Stimulated activated CD4-positive, alpha-beta T cell treated with anti-CD3 and anti-CD28 coated beads, Interleukin-4, amount 100 ng/mL, for 24 hours (primary cell): ENCODE data around the gene OR8B4.
"Not testable (repeated sequence)": the region's sequence is repeated elsewhere in the genome, so short reads cannot be mapped to it uniquely, and the experiment has no call there.

Experiments used
- DNase-seq: peaks from one replicate; pipeline ENCODE4 v3.0.0-alpha.2; 2020

The OR8B4 gene, protein sequence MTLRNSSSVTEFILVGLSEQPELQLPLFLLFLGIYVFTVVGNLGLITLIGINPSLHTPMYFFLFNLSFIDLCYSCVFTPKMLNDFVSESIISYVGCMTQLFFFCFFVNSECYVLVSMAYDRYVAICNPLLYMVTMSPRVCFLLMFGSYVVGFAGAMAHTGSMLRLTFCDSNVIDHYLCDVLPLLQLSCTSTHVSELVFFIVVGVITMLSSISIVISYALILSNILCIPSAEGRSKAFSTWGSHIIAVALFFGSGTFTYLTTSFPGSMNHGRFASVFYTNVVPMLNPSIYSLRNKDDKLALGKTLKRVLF

DNA sequence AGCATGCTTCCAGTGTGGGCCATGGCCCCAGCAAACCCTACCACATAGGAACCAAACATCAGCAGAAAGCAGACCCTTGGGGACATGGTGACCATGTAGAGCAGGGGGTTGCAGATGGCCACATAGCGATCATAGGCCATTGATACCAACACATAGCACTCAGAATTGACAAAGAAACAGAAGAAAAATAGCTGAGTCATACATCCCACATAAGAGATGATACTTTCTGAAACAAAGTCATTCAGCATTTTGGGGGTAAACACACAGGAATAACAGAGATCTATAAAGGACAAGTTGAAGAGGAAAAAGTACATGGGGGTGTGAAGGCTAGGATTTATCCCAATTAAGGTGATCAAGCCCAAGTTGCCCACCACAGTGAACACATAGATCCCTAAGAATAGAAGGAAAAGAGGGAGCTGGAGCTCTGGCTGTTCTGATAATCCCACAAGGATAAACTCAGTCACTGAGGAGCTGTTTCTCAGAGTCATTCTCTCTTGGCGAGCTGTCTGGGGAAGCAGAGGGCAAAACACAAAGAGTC lies at the start of gene OR8B4:
OR8B4 (minus strand) TSS at position 488 of the 538 bp plus-strand sequence; CDS start at position 488, 0 bp downstream.
- no peak for DNase-seq

DNA sequence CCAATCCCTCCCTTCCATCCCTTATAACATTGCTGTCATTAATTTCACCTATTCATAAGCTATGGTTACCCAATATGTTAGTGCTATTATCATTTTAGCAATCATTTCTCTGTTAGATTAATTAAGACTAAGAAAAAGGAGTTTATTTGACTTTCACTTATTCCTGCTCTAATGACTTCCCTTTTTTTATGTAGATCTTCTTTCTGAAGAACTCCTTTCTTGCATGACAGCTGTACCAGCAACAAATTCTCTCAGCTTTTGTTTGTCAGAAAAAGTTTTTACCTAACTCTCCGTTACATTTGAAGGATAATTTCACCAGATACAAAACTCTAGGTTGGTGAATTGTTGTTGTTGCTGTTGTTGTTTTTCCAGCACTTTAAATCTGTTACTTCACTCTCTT lies 49.4 kb upstream of the OR8B4 start:
- DNase-seq, result no peak

DNA sequence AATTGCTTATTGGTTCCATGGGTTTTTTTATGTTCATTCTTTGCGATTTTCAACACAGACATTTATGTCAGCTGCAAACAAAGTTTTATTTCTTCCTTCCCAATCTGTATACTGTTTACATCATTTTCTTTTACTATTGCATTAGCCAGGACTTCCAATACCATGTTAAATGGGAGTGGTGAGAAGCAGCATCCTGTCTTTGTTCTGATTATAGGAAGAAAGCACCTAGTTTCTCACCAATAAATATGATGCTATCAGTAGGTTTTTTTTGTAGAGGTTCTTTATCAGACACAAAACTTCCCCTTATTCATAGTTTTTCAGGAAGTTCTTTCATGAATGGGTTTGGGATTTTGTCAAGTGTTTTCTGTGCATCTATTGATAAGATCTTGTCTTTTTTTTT lies 48.8 kb upstream of the OR8B4 start:
- DNase-seq, result no peak

DNA sequence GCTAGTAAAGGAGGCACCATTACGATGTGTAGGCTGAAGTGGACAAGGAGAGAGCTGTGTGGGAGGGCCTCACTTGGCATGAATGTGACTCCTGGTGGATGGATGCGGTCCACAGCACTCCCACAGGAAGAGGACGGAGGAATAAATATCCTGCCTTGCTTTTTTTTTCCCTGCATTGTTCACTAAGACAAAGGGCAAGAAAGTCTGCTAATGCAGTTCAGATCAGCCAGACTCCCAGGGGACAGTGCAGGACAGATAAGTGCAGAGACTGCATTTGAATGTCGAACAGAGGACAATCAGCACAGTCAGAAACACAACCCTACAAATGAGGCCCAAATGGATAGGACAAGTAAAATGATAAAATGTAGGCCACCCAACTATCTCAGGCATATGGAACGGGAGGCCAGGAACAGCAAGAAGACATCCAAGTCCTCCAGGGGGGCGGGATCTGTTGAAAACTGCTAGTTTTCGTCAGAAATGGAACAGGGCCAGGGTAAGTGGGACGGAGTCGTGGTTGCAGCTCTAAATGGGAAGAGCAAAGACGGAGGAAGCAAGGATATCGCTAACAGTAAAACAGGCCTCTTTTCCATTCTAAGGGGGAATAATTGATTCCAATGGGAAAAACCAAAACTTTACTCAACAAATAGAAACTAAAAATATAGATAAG lies 46.0 kb upstream of the OR8B4 start:
- DNase-seq, result no peak

DNA sequence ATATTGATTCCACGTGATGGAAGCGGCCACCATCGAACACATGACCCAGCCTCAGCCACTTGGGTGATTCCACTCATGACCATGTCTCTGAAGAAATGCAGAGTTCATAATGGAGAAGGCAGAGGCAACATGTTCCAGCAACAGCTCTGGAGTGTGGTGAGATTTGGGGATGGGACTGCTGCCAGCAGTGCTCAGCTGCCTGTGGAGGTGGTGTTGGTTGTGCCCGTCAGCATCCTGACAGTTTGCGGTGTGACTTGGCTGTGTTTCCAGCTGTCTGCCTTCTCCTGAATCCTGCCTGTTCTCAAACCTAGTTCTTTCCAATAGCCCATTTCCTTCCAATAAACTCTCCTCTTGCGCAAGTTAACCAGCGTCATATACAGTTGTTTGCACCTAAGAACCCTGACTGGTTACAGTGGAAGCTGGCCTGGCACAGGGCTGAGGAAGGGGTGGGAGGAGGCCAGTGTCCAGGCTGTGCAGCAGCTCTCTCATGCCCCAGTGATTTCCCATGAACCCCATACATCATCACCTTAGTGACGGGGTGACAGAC lies 42.8 kb upstream of the OR8B4 start:
- no peak for DNase-seq

DNA sequence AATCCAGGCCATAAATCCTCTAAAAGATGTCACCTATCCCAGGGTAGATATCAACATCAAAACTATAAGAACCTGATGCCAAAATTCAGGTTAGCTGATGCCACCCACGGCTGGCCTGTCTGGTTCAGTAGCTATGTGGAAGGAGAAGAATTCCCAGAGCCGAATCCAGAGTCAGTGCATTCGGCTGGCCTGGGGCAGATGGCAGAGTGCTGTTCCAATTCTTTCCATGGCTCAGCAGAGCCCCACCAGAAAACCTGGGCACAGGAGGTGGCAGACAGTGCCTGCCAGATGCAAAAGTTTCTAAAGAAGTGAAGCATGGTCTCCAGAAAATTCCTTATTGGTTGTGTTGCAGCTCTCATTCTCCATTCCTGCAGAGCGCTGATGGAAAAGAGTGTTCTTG lies 40.7 kb upstream of the OR8B4 start:
- DNase-seq, result no peak

DNA sequence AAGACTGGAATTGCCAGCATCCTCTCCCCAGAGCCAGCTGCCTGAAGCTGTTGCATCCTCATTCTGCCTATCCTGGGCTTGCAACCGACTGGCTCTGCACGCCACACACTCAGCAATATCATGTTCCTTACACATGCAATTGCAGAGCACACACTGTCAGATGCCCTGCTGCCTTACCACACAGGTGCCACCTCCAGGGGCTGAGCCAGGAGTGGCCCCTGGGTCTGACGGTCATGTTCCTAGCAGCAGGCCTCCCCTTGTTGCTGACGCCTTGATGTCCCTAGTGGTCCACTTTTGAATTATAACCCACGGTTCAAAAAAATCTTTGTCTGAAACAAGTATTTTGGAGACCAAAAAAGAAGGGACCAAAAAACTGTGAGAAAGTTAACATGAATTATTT lies 39.3 kb upstream of the OR8B4 start:
- DNase-seq, result no peak

DNA sequence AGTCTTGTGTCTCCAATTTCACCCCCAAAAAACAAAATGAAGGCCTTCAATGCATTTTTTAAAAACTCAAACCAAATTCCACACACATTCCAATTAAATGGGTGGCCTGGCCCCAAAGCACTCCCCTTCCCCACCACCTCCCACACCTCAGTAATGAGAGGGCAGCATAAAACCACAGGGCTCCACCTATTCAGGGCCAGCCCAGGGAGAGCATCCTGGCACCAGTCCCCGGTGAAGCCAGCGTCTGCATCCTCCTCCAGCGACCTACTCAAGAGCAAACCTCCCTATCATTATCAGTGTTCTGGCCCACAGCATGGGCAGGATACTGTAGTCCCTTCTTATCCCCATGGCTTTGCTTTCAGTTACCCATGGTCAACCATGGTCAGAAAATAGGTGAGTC lies 38.7 kb upstream of the OR8B4 start:
- DNase-seq, result no peak

DNA sequence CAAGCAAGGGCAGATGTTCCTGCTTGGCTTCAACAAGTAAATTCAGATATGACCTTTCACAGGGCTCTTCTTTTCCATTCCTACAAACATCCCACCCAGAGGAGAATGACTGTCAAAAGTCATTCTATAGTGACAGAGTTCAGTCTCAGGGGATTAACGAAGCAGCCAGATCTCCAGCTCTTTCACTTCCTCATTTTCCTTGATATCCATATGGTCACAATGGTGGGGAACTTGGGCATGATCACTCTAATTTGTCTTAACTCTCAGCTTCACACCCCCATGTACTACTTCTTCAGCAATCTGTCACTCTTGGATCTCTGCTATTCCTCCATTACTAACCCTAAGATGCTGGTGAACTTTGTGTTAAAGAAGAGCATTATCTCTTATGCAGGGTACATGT lies 35.8 kb upstream of the OR8B4 start:
- DNase-seq, result no peak

DNA sequence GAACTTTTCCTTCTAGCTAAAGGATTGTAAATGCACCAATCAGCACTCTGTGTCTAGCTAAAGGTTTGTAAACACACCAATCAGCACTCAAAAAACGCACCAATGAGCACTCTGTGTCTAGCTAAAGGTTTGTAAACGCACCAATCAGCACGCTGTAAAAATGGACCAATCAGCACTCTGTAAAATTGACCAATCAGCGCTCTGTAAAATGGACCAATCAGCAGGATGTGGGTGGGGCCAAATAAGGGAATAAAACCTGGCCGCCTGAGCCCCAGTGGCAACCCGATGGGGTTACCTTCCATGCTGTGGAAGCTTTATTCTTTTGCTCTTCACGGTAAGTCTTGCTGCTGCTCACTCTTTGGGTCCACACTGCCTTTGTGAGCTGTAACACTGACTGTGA lies 34.7 kb upstream of the OR8B4 start:
- DNase-seq, result not testable (repeated sequence)

DNA sequence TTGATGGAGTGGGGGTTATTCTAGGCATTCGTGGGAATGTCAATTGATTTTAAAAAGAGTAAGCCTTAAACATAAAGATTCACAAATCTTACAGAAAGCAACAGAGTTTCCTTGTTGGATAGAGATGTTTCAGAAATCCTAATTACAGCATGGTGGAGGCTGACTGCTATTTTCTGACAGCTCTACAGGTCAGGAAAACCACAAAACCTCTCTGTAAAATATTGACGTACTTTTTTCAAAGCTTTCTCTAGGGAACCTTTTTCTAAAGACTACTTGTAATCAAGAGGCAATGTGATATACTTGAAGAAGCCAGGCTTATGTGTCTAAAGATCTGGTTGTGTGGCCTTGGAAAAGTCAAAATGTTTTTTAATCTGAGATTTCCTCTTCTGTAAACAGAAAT lies 29.9 kb upstream of the OR8B4 start:
- no peak for DNase-seq

DNA sequence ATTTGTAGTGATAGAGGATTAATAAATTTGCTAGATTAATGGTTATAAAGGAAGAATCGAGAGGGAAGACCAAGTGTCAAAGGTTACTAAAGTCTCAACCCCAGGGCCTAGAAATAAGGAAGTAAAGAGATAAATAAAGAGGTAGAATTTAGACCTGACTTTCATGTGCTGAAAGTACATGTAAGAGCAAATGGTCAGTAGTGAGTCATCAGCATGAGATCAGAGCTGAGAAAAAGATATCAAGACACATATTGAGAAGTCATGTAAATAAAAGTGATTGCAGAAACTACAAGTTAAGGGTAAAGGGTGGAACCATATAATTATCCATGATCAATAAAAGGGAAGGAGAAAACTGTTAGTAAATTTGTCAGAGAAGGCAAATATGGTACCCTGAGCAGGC lies 22.2 kb upstream of the OR8B4 start:
- no peak for DNase-seq

DNA sequence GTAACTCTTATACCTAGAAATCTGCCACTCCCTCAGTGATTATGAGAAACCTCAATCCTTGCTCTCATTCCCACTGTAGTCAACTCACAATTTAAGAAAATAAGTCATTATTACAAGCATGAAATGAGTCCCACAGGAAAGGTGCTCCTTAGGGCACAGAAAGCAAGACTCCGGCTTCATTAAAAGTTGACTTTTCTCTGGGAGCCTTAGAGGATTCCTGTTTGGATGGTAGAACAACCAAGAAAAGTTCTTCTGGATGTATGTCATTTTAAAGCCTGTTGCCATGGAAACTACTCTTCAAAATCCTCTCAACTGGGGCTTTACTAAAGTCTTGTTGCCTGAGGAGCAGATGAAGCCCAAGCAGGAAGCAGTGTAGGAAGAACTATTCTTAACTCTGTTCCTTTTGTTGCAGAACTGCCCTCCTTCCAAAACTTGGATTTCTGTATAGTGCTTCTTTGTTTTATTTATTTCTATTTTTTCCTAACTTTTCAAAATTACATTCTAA lies 21.0 kb upstream of the OR8B4 start, which contains the start of gene OR8B8:
OR8B8 (minus strand) TSS at position 51 of the 505 bp plus-strand sequence. CDS start 4,611 bp downstream, outside the sequence.
- no peak for DNase-seq

DNA sequence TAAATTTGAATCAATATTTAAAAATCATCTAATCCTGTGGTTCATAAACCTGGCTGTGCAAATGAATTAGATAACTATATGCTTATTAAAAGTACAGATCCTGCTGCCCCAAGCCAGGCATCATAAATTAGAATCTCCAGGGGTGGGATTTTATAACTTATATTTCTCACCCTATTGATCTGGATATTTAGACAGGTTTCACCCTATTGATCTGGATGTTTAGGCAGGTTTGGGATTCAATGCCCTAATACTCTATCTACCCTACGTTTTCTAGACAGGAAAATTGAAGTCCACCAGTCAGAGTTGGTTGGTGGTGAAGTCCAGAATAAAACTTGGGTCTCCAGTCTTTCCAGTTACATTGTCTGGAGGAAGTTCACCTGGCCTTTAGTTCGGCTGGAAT lies 18.2 kb upstream of the OR8B4 start:
- no peak for DNase-seq

DNA sequence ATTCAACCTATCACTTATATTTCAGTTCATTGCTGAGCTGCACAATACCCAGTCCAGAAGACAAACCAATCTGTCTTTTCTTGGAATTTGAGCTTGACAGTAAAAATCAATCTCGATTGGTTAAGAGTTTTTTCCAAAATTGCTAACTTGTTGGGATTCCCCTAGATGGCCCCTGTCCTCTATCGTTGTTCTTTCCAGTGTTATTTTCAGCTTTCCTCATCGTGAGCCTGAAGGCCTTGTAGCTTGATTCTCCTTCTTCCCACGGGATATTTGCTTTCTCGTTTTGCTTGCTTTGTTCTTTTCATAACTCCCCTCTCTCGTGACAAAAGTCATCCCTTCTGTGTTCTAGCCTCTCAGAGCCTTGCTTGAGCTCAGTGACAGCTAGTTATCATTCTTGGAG lies 17.8 kb upstream of the OR8B4 start:
- DNase-seq, result no peak

DNA sequence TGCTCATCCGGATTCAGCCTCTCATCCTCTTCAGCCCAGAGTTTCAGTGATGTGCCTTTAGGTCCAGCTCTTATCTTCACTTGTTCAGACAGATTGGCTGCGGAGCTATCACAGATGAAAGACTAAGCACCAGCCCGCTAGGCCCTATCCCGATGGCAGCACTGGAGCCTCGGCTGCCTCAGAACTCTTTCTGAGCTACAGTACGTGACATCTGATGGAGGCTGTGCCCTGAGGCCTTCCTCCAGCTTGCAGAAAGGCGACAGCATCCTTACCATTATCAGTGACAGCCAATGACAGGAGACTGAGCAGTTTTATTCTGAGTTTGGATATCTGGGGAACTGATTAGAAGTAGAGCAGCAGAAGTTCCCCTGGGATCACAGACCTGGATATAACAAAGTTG lies 16.8 kb upstream of the OR8B4 start:
- DNase-seq, result no peak

DNA sequence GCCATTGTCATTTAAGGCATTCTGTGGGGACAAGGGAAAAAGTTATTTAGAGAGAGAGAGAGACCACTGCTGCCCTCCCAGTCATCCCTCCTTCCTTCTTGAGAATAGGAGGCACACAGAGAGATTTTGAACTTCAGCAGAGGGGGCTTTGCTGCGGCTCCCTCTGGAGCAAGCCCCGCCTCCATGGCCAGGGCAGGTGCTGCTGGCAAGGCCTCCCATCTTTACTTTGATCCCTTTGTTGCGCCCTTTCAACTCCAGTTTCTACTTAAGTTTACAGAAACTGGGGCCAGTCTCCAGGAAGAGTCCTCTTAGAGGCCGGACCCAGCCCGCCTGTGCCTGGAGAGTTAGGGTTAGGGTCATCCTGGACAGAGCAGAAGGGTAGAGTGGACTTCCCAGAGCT lies 16.4 kb upstream of the OR8B4 start:
- no peak for DNase-seq

DNA sequence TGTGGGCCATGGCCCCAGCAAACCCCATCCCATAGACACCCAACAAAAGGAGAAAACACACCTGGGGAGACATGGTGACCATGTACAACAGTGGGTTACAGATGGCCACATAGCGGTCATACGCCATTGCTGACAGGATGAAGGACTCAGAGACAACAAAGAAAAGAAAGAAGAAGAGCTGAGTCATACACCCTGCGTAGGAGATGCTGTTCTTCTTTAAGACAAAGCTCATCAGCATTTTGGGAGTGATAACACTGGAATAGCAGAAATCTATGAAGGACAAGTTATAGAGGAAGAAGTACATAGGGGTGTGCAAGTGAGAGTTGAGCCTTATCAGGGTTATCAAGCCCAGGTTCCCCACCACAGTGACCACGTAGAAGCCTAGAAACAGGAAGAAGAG lies 15.9 kb upstream of the OR8B4 start:
- DNase-seq, result no peak

DNA sequence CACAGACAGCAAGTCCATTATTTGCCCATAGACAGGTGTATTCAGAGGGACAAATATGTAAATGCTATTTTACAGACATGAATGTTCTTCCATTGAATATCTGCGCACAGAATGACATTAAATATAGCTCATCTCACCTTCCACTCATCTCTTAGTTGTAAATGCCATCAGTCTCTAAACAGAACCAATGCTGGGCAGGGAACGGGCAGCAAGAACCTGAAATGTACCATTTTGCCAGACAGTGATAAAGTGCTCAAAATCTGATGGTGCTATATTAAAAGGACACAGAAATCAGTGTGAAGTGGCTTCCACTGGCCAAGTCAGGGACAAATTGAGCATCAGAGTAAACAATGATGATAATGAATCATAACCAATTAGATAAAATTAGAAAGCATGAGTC lies 10.0 kb upstream of the OR8B4 start:
- DNase-seq, result no peak

DNA sequence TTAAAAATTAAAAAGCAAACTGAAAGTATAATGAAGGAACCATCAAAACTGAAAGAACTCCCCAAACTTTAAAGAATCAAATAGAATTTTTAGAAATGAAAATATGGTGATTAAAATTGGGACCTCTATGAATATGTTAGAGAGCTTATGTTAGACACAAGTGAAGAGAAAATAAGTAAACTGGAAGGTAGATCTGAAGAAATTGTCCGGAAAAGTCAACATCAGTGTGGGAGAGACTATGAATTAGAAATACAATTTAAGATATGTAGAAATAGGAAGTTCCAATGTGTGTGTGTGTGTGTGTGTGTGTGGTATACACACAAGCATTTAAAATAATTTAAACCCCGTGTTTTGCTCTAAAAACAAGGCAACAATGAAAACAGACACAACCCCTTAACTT lies 4.9 kb upstream of the OR8B4 start:
- DNase-seq, result no peak

DNA sequence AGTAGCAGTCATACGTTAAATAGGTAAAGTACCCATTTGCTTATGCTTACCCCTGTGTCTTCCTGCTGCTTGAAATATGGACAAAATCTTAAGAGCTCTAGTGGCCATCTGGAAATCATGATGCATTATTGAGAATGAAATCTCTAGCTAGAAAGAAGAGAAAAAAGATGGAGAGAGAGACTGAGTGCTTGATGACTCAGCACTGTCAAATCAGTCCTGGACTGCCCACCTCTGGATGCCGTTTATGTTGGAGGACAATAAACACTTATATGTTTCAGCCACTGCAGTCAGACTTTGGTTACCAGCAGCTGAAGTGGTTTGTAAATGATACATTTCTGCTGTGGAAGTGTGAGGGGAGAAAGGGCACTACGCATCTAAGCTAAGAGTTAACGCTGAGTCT lies 3.6 kb downstream of the OR8B4 start:
- DNase-seq, result no peak

DNA sequence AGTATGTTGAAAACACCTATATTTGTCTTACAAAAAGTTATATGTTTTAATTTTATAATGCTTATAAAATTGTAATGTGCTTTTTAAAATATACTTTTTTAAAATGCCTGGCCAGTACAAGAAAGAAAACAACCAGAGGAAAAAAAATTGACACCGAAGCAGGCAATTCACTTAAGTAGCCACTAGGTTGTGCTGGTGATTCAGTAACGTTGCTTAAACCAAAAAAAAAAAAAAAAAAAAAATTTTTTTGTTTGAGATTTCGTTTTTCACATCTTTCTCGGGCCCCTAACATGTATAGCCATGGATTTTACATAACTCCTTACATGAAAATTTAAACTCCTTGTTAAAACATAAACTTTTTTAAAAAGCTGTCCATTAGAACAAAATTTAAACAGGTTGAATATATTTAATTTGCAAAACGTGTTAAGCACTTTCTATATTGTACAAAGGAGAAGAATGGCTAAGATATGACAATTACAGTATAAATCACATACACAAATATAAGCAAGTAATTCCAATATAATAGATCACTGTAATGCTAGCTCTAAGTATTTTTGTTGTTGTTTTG lies 9.2 kb downstream of the OR8B4 start:
- no peak for DNase-seq

DNA sequence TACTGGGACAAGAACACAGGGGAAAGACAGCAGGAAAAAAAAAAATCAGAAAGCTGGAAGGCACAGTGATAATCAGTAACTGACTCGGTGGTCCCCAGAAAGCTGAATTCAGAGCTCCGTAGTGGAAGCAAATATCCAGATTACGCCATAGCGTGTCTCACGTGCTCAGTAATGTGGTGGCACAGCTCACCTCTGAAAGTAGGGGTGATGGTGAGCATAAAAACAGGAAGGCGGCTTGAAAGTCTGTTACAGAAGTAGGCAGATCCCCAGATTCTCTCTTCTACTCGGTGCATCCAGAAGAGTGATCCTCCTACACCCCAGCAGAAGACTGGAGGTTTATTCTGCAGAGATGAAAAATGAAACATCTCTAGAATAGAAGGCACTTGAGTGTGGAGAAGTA lies 14.8 kb downstream of the OR8B4 start:
- no peak for DNase-seq

DNA sequence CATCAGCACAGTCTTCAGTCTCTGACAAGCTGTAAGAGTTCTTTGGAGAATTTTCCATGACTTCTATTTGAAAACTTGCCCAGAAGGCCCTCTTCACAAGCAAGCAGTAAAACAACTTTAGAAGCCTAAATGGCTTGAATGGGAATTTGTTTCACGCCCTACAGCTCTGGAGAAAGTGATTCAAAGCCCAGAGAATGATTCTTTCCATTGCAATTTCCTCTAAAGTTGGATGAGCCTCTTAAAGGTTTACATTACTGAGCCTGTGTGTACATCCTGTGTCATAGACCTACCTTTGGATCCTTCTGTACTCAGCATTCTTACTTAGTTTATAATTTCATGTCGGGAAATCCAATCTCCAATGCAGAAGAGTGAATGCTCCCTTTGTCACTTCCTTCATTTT lies 19.1 kb downstream of the OR8B4 start:
- DNase-seq, result no peak
